ENCODE measurements around the gene HOGA1. TPM values are rescaled to one million over a fixed set of nuclear protein-coding genes. Genes with fewer than 3 reads are reported as not detected.

HOGA1 gene
- total RNA-seq, 1 experiment from 2014 or later, result 0.15 TPM

GRCh38 chr10:97582169-97582568 is 2.0 kb upstream of the HOGA1 start (continued):
- TF ChIP-seq ZNF425 (CRISPR knock-in tag; conservative IDR thresholded peaks at IDR 0.05) (no peak), FOXJ3 (CRISPR knock-in tag; IDR thresholded peaks at IDR 0.05; ENCODE audit: borderline replicate concordance) (no peak), STAT6 (CRISPR knock-in tag; conservative IDR thresholded peaks at IDR 0.05; ENCODE audit: low read depth) (no peak), RORB (CRISPR knock-in tag; IDR thresholded peaks at IDR 0.05) (no peak), ZNF416 (CRISPR knock-in tag; IDR thresholded peaks at IDR 0.05) (no peak)
- TF ChIP-seq, protein P1, sequence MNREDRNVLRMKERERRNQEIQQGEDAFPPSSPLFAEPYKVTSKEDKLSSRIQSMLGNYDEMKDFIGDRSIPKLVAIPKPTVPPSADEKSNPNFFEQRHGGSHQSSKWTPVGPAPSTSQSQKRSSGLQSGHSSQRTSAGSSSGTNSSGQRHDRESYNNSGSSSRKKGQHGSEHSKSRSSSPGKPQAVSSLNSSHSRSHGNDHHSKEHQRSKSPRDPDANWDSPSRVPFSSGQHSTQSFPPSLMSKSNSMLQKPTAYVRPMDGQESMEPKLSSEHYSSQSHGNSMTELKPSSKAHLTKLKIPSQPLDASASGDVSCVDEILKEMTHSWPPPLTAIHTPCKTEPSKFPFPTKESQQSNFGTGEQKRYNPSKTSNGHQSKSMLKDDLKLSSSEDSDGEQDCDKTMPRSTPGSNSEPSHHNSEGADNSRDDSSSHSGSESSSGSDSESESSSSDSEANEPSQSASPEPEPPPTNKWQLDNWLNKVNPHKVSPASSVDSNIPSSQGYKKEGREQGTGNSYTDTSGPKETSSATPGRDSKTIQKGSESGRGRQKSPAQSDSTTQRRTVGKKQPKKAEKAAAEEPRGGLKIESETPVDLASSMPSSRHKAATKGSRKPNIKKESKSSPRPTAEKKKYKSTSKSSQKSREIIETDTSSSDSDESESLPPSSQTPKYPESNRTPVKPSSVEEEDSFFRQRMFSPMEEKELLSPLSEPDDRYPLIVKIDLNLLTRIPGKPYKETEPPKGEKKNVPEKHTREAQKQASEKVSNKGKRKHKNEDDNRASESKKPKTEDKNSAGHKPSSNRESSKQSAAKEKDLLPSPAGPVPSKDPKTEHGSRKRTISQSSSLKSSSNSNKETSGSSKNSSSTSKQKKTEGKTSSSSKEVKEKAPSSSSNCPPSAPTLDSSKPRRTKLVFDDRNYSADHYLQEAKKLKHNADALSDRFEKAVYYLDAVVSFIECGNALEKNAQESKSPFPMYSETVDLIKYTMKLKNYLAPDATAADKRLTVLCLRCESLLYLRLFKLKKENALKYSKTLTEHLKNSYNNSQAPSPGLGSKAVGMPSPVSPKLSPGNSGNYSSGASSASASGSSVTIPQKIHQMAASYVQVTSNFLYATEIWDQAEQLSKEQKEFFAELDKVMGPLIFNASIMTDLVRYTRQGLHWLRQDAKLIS (CRISPR knock-in tag; IDR thresholded peaks at IDR 0.05; ENCODE audit: borderline replicate concordance), result no peak
- TF ChIP-seq, protein P2, sequence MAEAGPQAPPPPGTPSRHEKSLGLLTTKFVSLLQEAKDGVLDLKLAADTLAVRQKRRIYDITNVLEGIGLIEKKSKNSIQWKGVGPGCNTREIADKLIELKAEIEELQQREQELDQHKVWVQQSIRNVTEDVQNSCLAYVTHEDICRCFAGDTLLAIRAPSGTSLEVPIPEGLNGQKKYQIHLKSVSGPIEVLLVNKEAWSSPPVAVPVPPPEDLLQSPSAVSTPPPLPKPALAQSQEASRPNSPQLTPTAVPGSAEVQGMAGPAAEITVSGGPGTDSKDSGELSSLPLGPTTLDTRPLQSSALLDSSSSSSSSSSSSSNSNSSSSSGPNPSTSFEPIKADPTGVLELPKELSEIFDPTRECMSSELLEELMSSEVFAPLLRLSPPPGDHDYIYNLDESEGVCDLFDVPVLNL (CRISPR knock-in tag; IDR thresholded peaks at IDR 0.05; ENCODE audit: borderline replicate concordance, low read depth), result no peak

GRCh38 chr10:97583476-97583875 is 713 bp upstream of the HOGA1 start:
- Mint-ChIP-seq H3K36me3 (no peaks in the 10 kb centered on the region), H3K27me3 (ENCODE audit: low read depth) (no peaks in the 10 kb centered on the region), H3K4me3 (no peak overlapping the region), H3K4me1 (0 out of 2 replicates have a peak, but pooled peaks cover 7% of the 10 kb centered on the region), H3K9me3 (no peaks in the 10 kb centered on the region), H3K27ac (no peak overlapping the region)
- no peak for ATAC-seq
- no peak for DNase-seq (ENCODE audit: low spot score)
- CTCF ChIA-PET, result interaction anchor here (1.4 to 2.5 kb wide), 8 partner anchors 8 to 119 kb away, joined by 4 to 32 read pairs (median 6); partner anchors contain the start of genes ANKRD2 and MORN4
- POLR2A ChIA-PET, result interaction anchor here (0.7 to 1.0 kb wide), 2 partner anchors 11 to 13 kb away, joined by 3 read pairs; partner anchors contain the start of gene ANKRD2
- no peak for TF ChIP-seq ZMAT4 (CRISPR knock-in tag; IDR thresholded peaks at IDR 0.05)
- TF ChIP-seq PRDM15 (CRISPR knock-in tag; IDR thresholded peaks at IDR 0.05), result no peak
- no peak for TF ChIP-seq FOXJ3 (CRISPR knock-in tag; IDR thresholded peaks at IDR 0.05; ENCODE audit: borderline replicate concordance)
- TF ChIP-seq ZNF121 (CRISPR knock-in tag; IDR thresholded peaks at IDR 0.05), result no peak
- no peak for TF ChIP-seq OVOL2 (CRISPR knock-in tag; IDR thresholded peaks at IDR 0.05; ENCODE audit: borderline replicate concordance)
- TF ChIP-seq, protein P3, sequence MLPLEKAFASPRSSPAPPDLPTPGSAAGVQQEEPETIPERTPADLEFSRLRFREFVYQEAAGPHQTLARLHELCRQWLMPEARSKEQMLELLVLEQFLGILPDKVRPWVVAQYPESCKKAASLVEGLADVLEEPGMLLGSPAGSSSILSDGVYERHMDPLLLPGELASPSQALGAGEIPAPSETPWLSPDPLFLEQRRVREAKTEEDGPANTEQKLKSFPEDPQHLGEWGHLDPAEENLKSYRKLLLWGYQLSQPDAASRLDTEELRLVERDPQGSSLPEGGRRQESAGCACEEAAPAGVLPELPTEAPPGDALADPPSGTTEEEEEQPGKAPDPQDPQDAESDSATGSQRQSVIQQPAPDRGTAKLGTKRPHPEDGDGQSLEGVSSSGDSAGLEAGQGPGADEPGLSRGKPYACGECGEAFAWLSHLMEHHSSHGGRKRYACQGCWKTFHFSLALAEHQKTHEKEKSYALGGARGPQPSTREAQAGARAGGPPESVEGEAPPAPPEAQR (CRISPR knock-in tag; IDR thresholded peaks at IDR 0.05), result no peak
- TF ChIP-seq GTF2I (CRISPR knock-in tag; conservative IDR thresholded peaks at IDR 0.05), result no peak
- TF ChIP-seq TEAD4 (CRISPR knock-in tag; IDR thresholded peaks at IDR 0.05), result no peak
- TF ChIP-seq, protein P4, sequence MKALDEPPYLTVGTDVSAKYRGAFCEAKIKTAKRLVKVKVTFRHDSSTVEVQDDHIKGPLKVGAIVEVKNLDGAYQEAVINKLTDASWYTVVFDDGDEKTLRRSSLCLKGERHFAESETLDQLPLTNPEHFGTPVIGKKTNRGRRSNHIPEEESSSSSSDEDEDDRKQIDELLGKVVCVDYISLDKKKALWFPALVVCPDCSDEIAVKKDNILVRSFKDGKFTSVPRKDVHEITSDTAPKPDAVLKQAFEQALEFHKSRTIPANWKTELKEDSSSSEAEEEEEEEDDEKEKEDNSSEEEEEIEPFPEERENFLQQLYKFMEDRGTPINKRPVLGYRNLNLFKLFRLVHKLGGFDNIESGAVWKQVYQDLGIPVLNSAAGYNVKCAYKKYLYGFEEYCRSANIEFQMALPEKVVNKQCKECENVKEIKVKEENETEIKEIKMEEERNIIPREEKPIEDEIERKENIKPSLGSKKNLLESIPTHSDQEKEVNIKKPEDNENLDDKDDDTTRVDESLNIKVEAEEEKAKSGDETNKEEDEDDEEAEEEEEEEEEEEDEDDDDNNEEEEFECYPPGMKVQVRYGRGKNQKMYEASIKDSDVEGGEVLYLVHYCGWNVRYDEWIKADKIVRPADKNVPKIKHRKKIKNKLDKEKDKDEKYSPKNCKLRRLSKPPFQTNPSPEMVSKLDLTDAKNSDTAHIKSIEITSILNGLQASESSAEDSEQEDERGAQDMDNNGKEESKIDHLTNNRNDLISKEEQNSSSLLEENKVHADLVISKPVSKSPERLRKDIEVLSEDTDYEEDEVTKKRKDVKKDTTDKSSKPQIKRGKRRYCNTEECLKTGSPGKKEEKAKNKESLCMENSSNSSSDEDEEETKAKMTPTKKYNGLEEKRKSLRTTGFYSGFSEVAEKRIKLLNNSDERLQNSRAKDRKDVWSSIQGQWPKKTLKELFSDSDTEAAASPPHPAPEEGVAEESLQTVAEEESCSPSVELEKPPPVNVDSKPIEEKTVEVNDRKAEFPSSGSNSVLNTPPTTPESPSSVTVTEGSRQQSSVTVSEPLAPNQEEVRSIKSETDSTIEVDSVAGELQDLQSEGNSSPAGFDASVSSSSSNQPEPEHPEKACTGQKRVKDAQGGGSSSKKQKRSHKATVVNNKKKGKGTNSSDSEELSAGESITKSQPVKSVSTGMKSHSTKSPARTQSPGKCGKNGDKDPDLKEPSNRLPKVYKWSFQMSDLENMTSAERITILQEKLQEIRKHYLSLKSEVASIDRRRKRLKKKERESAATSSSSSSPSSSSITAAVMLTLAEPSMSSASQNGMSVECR (CRISPR knock-in tag; IDR thresholded peaks at IDR 0.05; ENCODE audit: borderline replicate concordance), result no peak
